OCI-LY7 (cell line): Measurements from ENCODE around the gene PRR3. TPM values are rescaled to one million over a fixed set of nuclear protein-coding genes. Genes with fewer than 3 reads are reported as not detected.
A peak's percentile ranks its signal among the peaks of the same experiment; 100 is the strongest.

ENCODE experiments used
- BruUV-seq: library from RNA; stranded (reverse); fragments of 400-500 nt; replicated peaks from 2 replicates; lab custom pipeline; 2021; lab: Mats Ljungman, UMichigan
- CTCF ChIA-PET: fragments of 300-600 bp; sonication (Branson Sonifier 250); formaldehyde crosslinking; loops from one replicate; lab custom pipeline; 2022; ENCODE audit warnings: antibody characterized with exemption; ENCODE audit not compliant: unreplicated experiment; lab: Charles Lee
- POLR2A ChIA-PET: fragments of 300-600 bp; sonication (Branson Sonifier 250); formaldehyde crosslinking; loops from one replicate; lab custom pipeline; 2022; ENCODE audit warnings: antibody characterized with exemption; lab: Charles Lee
- DNase-seq: peaks from one replicate; pipeline ENCODE4 v3.0.0-alpha.2; 2015; ENCODE audit warnings: low spot score
- H2AFZ ChIP-seq: fragments of 200-600 bp; sonication (generic), shearing (Covaris generic); 2 replicates; pipeline ENCODE4 v1.6.1; 2014; ENCODE audit warnings: mild to moderate bottlenecking, antibody characterized with exemption, low read length, moderate library complexity
- H3K27ac ChIP-seq: fragments of 200-600 bp; sonication (generic); 2 replicates; pipeline ENCODE4 v1.5.1; 2014; ENCODE audit warnings: mixed run types, low read depth, mild to moderate bottlenecking, moderate library complexity, low read length, inconsistent platforms; ENCODE audit not compliant: poor library complexity, severe bottlenecking
- H3K36me3 ChIP-seq: fragments of 200-600 bp; sonication (generic); 2 replicates; pipeline ENCODE4 v1.6.1; 2014; ENCODE audit warnings: mild to moderate bottlenecking, antibody characterized with exemption, low read length, moderate library complexity, mixed read lengths; ENCODE audit not compliant: insufficient read depth
- H3K4me1 ChIP-seq: fragments of 200-600 bp; sonication (generic); 2 replicates; pipeline ENCODE4 v1.5.1; 2014; ENCODE audit warnings: mild to moderate bottlenecking, low read length; ENCODE audit not compliant: insufficient read depth, poor library complexity, severe bottlenecking
- H3K4me2 ChIP-seq: fragments of 200-600 bp; sonication (generic); 2 replicates; pipeline ENCODE4 v1.6.1; 2014; ENCODE audit warnings: mild to moderate bottlenecking, low read length
- H3K4me3 ChIP-seq: fragments of 200-600 bp; sonication (generic); 2 replicates; pipeline ENCODE4 v1.5.1; 2014; ENCODE audit warnings: mild to moderate bottlenecking, low read depth, low read length; ENCODE audit not compliant: poor library complexity, severe bottlenecking
- H3K79me2 ChIP-seq: fragments of 200-600 bp; sonication (generic); 2 replicates; pipeline ENCODE4 v1.6.1; 2016; ENCODE audit warnings: low read depth, mild to moderate bottlenecking, low read length, moderate library complexity, mixed read lengths; ENCODE audit not compliant: insufficient read depth
- H3K9me2 ChIP-seq: fragments of 200-600 bp; sonication (generic); 2 replicates; pipeline ENCODE4 v1.6.1; 2016; ENCODE audit warnings: mild to moderate bottlenecking, low read length, mixed read lengths; ENCODE audit not compliant: insufficient read depth
- H3K9me3 ChIP-seq: fragments of 200-600 bp; sonication (generic); 2 replicates; pipeline ENCODE4 v1.6.1; 2014; ENCODE audit warnings: mild to moderate bottlenecking, mixed run types, low read length, mixed read lengths
- H4K20me1 ChIP-seq: fragments of 200-600 bp; sonication (generic); 2 replicates; pipeline ENCODE4 v1.6.1; 2014; ENCODE audit warnings: mild to moderate bottlenecking, antibody characterized with exemption, low read length, moderate library complexity, mixed read lengths; ENCODE audit not compliant: insufficient read depth
- CTCF ChIP-seq: fragments of 200-600 bp; sonication (generic); conservative IDR thresholded peaks from 2 replicates; pipeline ENCODE4 v1.5.1; 2014; ENCODE audit warnings: mild to moderate bottlenecking, antibody characterized with exemption, low read length, moderate library complexity, mixed read lengths
- EZH2phosphoT487 ChIP-seq: fragments of 200-600 bp; sonication (generic); IDR thresholded peaks from 2 replicates; pipeline ENCODE4 v1.6.1; 2018; ENCODE audit warnings: low read depth, borderline replicate concordance, mild to moderate bottlenecking, mixed run types, antibody characterized with exemption, low read length, moderate library complexity, mixed read lengths
- intact Hi-C: fragments of 100-400 bp; cut with micrococcal nuclease; formaldehyde crosslinking; loops from one replicate; pipeline ENCODE4 v1.10.0; 2022; ENCODE audit not compliant: unreplicated experiment
- total RNA-seq, 2 experiments: library from RNA; depleted of rRNA in 1 of 2; stranded (reverse); fragments of >200 nt in 1 of 2; shearing (Covaris generic) in 1 of 2; gene quantifications; 2 replicates each; pipeline ENCODE4 v1.2.3, GENCODE V29; 2014 to 2022

Gene PRR3
- total RNA-seq, 2 experiments from 2014 or later, result 25.2 to 34.9 TPM

DNA sequence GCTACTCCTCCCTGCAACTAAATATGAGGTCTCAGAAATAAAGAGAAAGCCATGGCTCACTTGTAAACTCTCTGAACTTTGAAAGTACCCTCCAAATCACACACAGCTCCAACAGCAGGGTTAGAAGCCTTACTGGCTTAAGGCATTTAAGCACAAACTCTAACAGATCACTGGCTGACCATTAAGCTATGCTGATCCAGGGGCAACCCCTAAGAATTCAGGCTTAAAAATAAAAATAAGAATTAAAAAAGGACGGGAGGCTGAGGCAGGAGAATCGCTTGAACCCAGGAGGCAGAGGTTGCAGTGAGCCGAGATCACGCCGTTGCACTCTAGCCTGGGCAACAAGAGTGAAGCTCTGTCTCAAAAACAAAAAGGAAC is 45.9 kb upstream of the PRR3 start:
- no peak overlapping the region for H2AFZ ChIP-seq
- TF ChIP-seq CTCF (no peak), EZH2phosphoT487 (no peak)
- H3K79me2 ChIP-seq, result no peaks in the 10 kb centered on the region
- no peaks in the 10 kb centered on the region for H3K9me2 ChIP-seq
- no peaks in the 10 kb centered on the region for H3K36me3 ChIP-seq
- H3K4me3 ChIP-seq, result no peak overlapping the region
- H4K20me1 ChIP-seq, result no peaks in the 10 kb centered on the region
- no TSS peak for BruUV-seq
- intact Hi-C loops, result no loop called here
- no peak for DNase-seq
- CTCF ChIA-PET, result no interaction called here
- H3K9me3 ChIP-seq, result no peaks in the 10 kb centered on the region
- H3K4me1 ChIP-seq, result peaks cover 39% of the 10 kb centered on the region
- no peak overlapping the region for H3K4me2 ChIP-seq
- H3K27ac ChIP-seq, result no peak overlapping the region
- POLR2A ChIA-PET, result interaction anchor here (0.9 to 2.5 kb wide), 5 partner anchors 8 to 104 kb away, joined by 3 to 10 read pairs (median 3); no protein-coding TSS in a partner anchor

- intact Hi-C loops, result no loop called here
- Histone ChIP-seq H4K20me1 (no peaks in the 10 kb centered on the region), H3K27ac (no peak overlapping the region), H3K9me2 (no peaks in the 10 kb centered on the region), H3K4me2 (no peak overlapping the region), H3K4me3 (no peak overlapping the region), H3K36me3 (no peaks in the 10 kb centered on the region), H3K4me1 (peaks cover 32% of the 10 kb centered on the region), H3K79me2 (no peaks in the 10 kb centered on the region), H3K9me3 (no peaks in the 10 kb centered on the region), H2AFZ (no peak overlapping the region)
- TF ChIP-seq EZH2phosphoT487 (no peak), CTCF (no peak)
- ChIA-PET POLR2A (no interaction called here), CTCF (no interaction called here)
- no TSS peak for BruUV-seq
- no peak for DNase-seq
Measured at GRCh38 chr6:30513451-30513850, 43.6 kb upstream of the PRR3 start.

DNA sequence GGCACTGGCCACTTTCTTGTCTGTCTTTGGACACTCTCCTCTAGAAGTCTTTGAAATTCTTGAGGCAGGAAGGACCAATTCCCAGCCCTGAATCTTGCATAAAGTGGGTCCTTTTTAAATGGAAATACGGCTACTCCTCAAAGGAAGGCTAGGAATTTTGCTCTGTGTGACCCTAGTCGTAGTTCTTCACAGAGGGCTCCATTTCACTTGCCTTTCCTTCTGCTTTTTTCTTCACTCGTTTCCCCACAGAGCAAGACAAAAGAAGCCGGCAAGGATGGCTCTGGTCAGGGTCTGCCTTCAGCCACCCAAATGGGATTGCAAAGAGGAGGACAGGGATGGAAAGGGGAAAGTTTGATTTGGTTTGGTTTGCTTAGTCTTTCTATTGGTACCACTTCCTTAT is 42.0 kb upstream of the PRR3 start:
- ChIA-PET CTCF (no interaction called here), POLR2A (no interaction called here)
- DNase-seq, result no peak
- no TSS peak for BruUV-seq
- H3K4me3 ChIP-seq, result no peak overlapping the region
- no peaks in the 10 kb centered on the region for H3K9me2 ChIP-seq
- TF ChIP-seq EZH2phosphoT487, result no peak
- no peak for TF ChIP-seq CTCF
- peak overlapping the region; percentile 29; the same call in 1 of the 2 replicates for H3K4me2 ChIP-seq
- H2AFZ ChIP-seq, result no peak overlapping the region
- H3K9me3 ChIP-seq, result no peaks in the 10 kb centered on the region
- H3K79me2 ChIP-seq, result no peaks in the 10 kb centered on the region
- intact Hi-C loops, result no loop called here
- peaks cover 15% of the 10 kb centered on the region for H3K4me1 ChIP-seq
- no peaks in the 10 kb centered on the region for H3K36me3 ChIP-seq
- no peak overlapping the region for H3K27ac ChIP-seq
- no peaks in the 10 kb centered on the region for H4K20me1 ChIP-seq
